Measurements from ENCODE around the gene RPS6KA2. TPM values are rescaled to one million over a fixed set of nuclear protein-coding genes. Genes with fewer than 3 reads are reported as not detected.

The RPS6KA2 gene
- total and polyA plus RNA-seq, 8 donors = 7.9 to 95.4 (median 22.9) TPM

GRCh38 chr6:166559662-166560061 is 67.4 kb downstream of the RPS6KA2 start:
- Histone ChIP-seq H3K9me3 (no peaks in the 10 kb centered on the region), H3K4me3 (no peak overlapping the region), H3K27me3 (no peaks in the 10 kb centered on the region), H3K4me1 (peaks cover 0 to 10% (median 0%) of the 10 kb centered on the region in 3 donors), H3K27ac (no peak overlapping the region), H3K36me3 (no peaks in the 10 kb centered on the region)
- WGBS, 2 donors = 99 to 100% methylated on average over 1 of the region's 1 CpG
- DNase-seq (no peak), FAIRE-seq (no peak), ATAC-seq (no peak)
- TF ChIP-seq CTCF (IDR thresholded peaks at IDR 0.05) = no peak
- intact Hi-C loops (cut with DNase I) = no loop called here

- Histone ChIP-seq H3K36me3 (no peaks in the 10 kb centered on the region), H3K27me3 (no peaks in the 10 kb centered on the region), H3K4me3 (no peak overlapping the region), H3K4me1 (peaks cover 0 to 10% (median 0%) of the 10 kb centered on the region in 3 donors), H3K9me3 (no peaks in the 10 kb centered on the region), H3K27ac (no peak overlapping the region)
- WGBS, 2 donors = 91 to 94% methylated on average over 5 of the region's 5 CpGs
- intact Hi-C loops (cut with DNase I) = no loop called here
- no peak for TF ChIP-seq CTCF (IDR thresholded peaks at IDR 0.05)
- FAIRE-seq (no peak), DNase-seq (no peak), ATAC-seq (no peak)
Observed at GRCh38 chr6:166559211-166559610, 67.8 kb downstream of the RPS6KA2 start.

- Histone ChIP-seq H3K4me3 (no peak overlapping the region), H3K9me3 (no peaks in the 10 kb centered on the region), H3K4me1 (peaks cover 0 to 10% (median 0%) of the 10 kb centered on the region in 3 donors), H3K27ac (no peak overlapping the region), H3K36me3 (no peaks in the 10 kb centered on the region), H3K27me3 (no peaks in the 10 kb centered on the region)
- TF ChIP-seq CTCF (IDR thresholded peaks at IDR 0.05) = no peak
- ATAC-seq (no peak), DNase-seq (no peak), FAIRE-seq (no peak)
- WGBS, 2 donors = 93 to 96% methylated on average over 12 of the region's 12 CpGs
- intact Hi-C loops (cut with DNase I) = no loop called here
Observed at GRCh38 chr6:166558156-166559005, 68.7 kb downstream of the RPS6KA2 start.

- no peaks in the 10 kb centered on the region for H3K36me3 ChIP-seq
- no peaks in the 10 kb centered on the region for H3K27me3 ChIP-seq
- FAIRE-seq (no peak), ATAC-seq (peak; percentile 94 to 98 (median 96)), DNase-seq (peak; percentile 79 to 96 (median 92))
- H3K4me1 ChIP-seq = peaks cover 0 to 10% (median 0%) of the 10 kb centered on the region in 3 donors
- no peaks in the 10 kb centered on the region for H3K9me3 ChIP-seq
- H3K4me3 ChIP-seq = no peak overlapping the region
- H3K27ac ChIP-seq = peak overlapping the region; percentile 36 to 81 (median 76)
- no peak for TF ChIP-seq CTCF (IDR thresholded peaks at IDR 0.05)
- intact Hi-C loops (cut with DNase I) = no loop called here
- 46 to 50% methylated on average over 16 of the region's 16 CpGs for WGBS, 2 donors
Observed at GRCh38 chr6:166556863-166557322, 70.2 kb downstream of the RPS6KA2 start.

- Histone ChIP-seq H3K36me3 (no peaks in the 10 kb centered on the region), H3K27me3 (no peaks in the 10 kb centered on the region), H3K4me1 (peaks cover 0 to 10% (median 0%) of the 10 kb centered on the region in 3 donors), H3K4me3 (no peak overlapping the region), H3K27ac (peak overlapping the region in 3 of 4 donors; percentile 17 to 81 (median 79)), H3K9me3 (no peaks in the 10 kb centered on the region)
- DNase-seq = no peak
- no peak for TF ChIP-seq CTCF (IDR thresholded peaks at IDR 0.05)
- no peak for ATAC-seq
- FAIRE-seq = no peak
- intact Hi-C loops (cut with DNase I) = no loop called here
Observed at GRCh38 chr6:166556336-166556735, 70.7 kb downstream of the RPS6KA2 start.
